Mammary epithelial cell (primary cell): ENCODE data around the gene ABR.

ENCODE experiments used
- CTCF ChIP-seq, 2 donors: IDR thresholded peaks in 1 of 2; conservative IDR thresholded peaks in 1 of 2; 2 replicates each; pipeline ENCODE4 v1.5.1; 2011 to 2012; ENCODE audit warnings: inconsistent platforms in 2 of 2, low read length in 2 of 2, mild to moderate bottlenecking in 2 of 2, control low read depth in 1 of 2, low read depth in 1 of 2; ENCODE audit not compliant: insufficient read depth in 1 of 2; ENCODE audit errors: extremely low read depth in 1 of 2
- EZH2 ChIP-seq: IDR thresholded peaks from 2 replicates; pipeline ENCODE4 v1.6.1; 2012; ENCODE audit warnings: low read length, inconsistent platforms, borderline replicate concordance

- peak; percentile 76 to 79 for TF ChIP-seq CTCF (conservative IDR thresholded peaks at IDR 0.05 in 1 of 2, IDR thresholded peaks at IDR 0.05 in 1 of 2; ENCODE audit: extremely low read depth in 1 of 2, insufficient read depth in 1 of 2, low read depth in 1 of 2, low read length in 2 of 2)
- TF ChIP-seq EZH2: no peak
Measured at GRCh38 chr17:980406-981291, 199.1 kb downstream of the ABR start.
